T-helper 2 cell treated with Interferon-gamma antibody and Interleukin-4, amounts not matched to agents 100 ng/mL and 5 ng/mL, for 36 hours (primary cell): Measurements from ENCODE around the gene SHQ1. TPM values are rescaled to one million over a fixed set of nuclear protein-coding genes. Genes with fewer than 3 reads are reported as not detected.

Experiments used
- intact Hi-C: fragments of 100-400 bp; cut with micrococcal nuclease; formaldehyde crosslinking; loops from one replicate; pipeline ENCODE4 v1.15.1; 2023
- total RNA-seq: library from RNA; stranded (reverse); gene quantifications from 2 replicates; pipeline ENCODE4 v1.2.3, GENCODE V29; 2022

SHQ1 gene
- total RNA-seq, 1 donor from 2014 or later = 26.2 TPM

- intact Hi-C loops = no loop called here
These were observed 6.8 kb upstream of the SHQ1 start for GRCh38 chr3:72855001-72855400.

GRCh38 chr3:72848703-72849081, 447 bp upstream of the SHQ1 start:
- intact Hi-C loops = loop anchor here (1.0 to 10.0 kb wide), 4 partner anchors 149 to 1784 kb away; partner anchors contain the start of gene RYBP

- intact Hi-C loops = loop anchor here (5.0 to 10.0 kb wide), 2 partner anchors 400 to 1782 kb away; partner anchors contain the start of gene RYBP
These were observed 963 bp downstream of the SHQ1 start for GRCh38 chr3:72847282-72847681.

- intact Hi-C loops = loop anchor here (5.0 to 10.0 kb wide), 2 partner anchors 399 to 1781 kb away; partner anchors contain the start of gene RYBP
These were observed 2.1 kb downstream of the SHQ1 start for GRCh38 chr3:72846166-72846565.

- intact Hi-C loops = loop anchor here (10.0 kb wide), 1 partner anchor 1780 kb away; no protein-coding TSS in a partner anchor
These were observed 3.7 kb downstream of the SHQ1 start for GRCh38 chr3:72844436-72844993.

- intact Hi-C loops = no loop called here
These were observed 9.2 kb downstream of the SHQ1 start for GRCh38 chr3:72839057-72839456.

GRCh38 chr3:72836923-72837322, 11.3 kb downstream of the SHQ1 start:
- intact Hi-C loops = no loop called here

- intact Hi-C loops = no loop called here
These were observed 11.8 kb downstream of the SHQ1 start for GRCh38 chr3:72836416-72836815.

GRCh38 chr3:72830452-72831223, 17.6 kb downstream of the SHQ1 start:
- intact Hi-C loops = no loop called here

- intact Hi-C loops = loop anchor here (10.0 kb wide), 1 partner anchor 725 kb away; no protein-coding TSS in a partner anchor
These were observed 18.5 kb downstream of the SHQ1 start for GRCh38 chr3:72829701-72830100.

GRCh38 chr3:72821161-72821781, 27.0 kb downstream of the SHQ1 start:
- intact Hi-C loops = loop anchor here (5.0 to 10.0 kb wide), 3 partner anchors 374 to 716 kb away; partner anchors contain the start of gene RYBP

GRCh38 chr3:72820415-72820814, 27.8 kb downstream of the SHQ1 start:
- intact Hi-C loops = loop anchor here (5.0 to 10.0 kb wide), 3 partner anchors 373 to 716 kb away; partner anchors contain the start of gene RYBP

- intact Hi-C loops = no loop called here
These were observed 29.3 kb downstream of the SHQ1 start for GRCh38 chr3:72818905-72819304.

- intact Hi-C loops = no loop called here
These were observed 30.0 kb downstream of the SHQ1 start for GRCh38 chr3:72818092-72818773.

GRCh38 chr3:72816862-72817355, 31.3 kb downstream of the SHQ1 start:
- intact Hi-C loops = no loop called here

- intact Hi-C loops = no loop called here
These were observed 33.9 kb downstream of the SHQ1 start for GRCh38 chr3:72814308-72814707.

- intact Hi-C loops = no loop called here
These were observed 36.0 kb downstream of the SHQ1 start for GRCh38 chr3:72812201-72812600.

GRCh38 chr3:72811571-72811970, 36.7 kb downstream of the SHQ1 start:
- intact Hi-C loops = no loop called here

GRCh38 chr3:72810659-72811434, 37.4 kb downstream of the SHQ1 start:
- intact Hi-C loops = no loop called here

- intact Hi-C loops = no loop called here
These were observed 38.2 kb downstream of the SHQ1 start for GRCh38 chr3:72810063-72810462.
